ENCODE measurements around the gene DISP3.

Gene DISP3

GRCh38 chr1:11531943-11532342 is 53.0 kb downstream of the DISP3 start:
- no peaks in the 10 kb centered on the region for H3K9me2 ChIP-seq (ENCODE audit: low read depth, low read length)
- TF ChIP-seq EZH2 (IDR thresholded peaks at IDR 0.05; ENCODE audit: borderline replicate concordance, low read length) (no peak), CTCF (IDR thresholded peaks at IDR 0.05; ENCODE audit: low read length) (no peak)
- no peaks in the 10 kb centered on the region for H4K20me1 ChIP-seq (ENCODE audit: insufficient read depth, low read length)
- no peak overlapping the region for H3K9ac ChIP-seq (ENCODE audit: low read length)
- H3K79me2 ChIP-seq (ENCODE audit: insufficient read depth, low read length) = no peaks in the 10 kb centered on the region
- no peak overlapping the region for H3K4me3 ChIP-seq (ENCODE audit: low read depth, low read length, poor library complexity, severe bottlenecking)
- no peaks in the 10 kb centered on the region for H3K27me3 ChIP-seq (ENCODE audit: insufficient read depth, low read length)
- no peaks in the 10 kb centered on the region for H3K36me3 ChIP-seq (ENCODE audit: insufficient read depth, low read length)
- no peak overlapping the region for H2AFZ ChIP-seq (ENCODE audit: low read length)
- H3F3A ChIP-seq (ENCODE audit: insufficient read depth, low read length) = no peaks in the 10 kb centered on the region
- no peaks in the 10 kb centered on the region for H3K4me1 ChIP-seq (ENCODE audit: insufficient read depth, low read length, severe bottlenecking)
- H3K9me3 ChIP-seq (ENCODE audit: low read length) = no peaks in the 10 kb centered on the region
- H3K27ac ChIP-seq (ENCODE audit: low read depth, low read length, poor library complexity, severe bottlenecking) = no peak overlapping the region
- H3K4me2 ChIP-seq (ENCODE audit: low read length) = no peak overlapping the region

GRCh38 chr1:11533790-11534787 is 55.1 kb downstream of the DISP3 start:
- Histone ChIP-seq H4K20me1 (ENCODE audit: insufficient read depth, low read length) (no peaks in the 10 kb centered on the region), H3K36me3 (ENCODE audit: insufficient read depth, low read length) (no peaks in the 10 kb centered on the region), H3K79me2 (ENCODE audit: insufficient read depth, low read length) (no peaks in the 10 kb centered on the region), H3F3A (ENCODE audit: insufficient read depth, low read length) (no peaks in the 10 kb centered on the region), H3K4me2 (ENCODE audit: low read length) (no peak overlapping the region), H3K9ac (ENCODE audit: low read length) (no peak overlapping the region), H3K9me2 (ENCODE audit: low read depth, low read length) (no peaks in the 10 kb centered on the region), H3K4me1 (ENCODE audit: insufficient read depth, low read length, severe bottlenecking) (no peaks in the 10 kb centered on the region), H3K4me3 (ENCODE audit: low read depth, low read length, poor library complexity, severe bottlenecking) (no peak overlapping the region), H3K27me3 (ENCODE audit: insufficient read depth, low read length) (peaks cover 10% of the 10 kb centered on the region; the same call in 1 of the 2 replicates), H3K9me3 (ENCODE audit: low read length) (no peaks in the 10 kb centered on the region), H2AFZ (ENCODE audit: low read length) (no peak overlapping the region), H3K27ac (ENCODE audit: low read depth, low read length, poor library complexity, severe bottlenecking) (no peak overlapping the region)
- TF ChIP-seq CTCF (IDR thresholded peaks at IDR 0.05; ENCODE audit: low read length) = no peak
- no peak for TF ChIP-seq EZH2 (IDR thresholded peaks at IDR 0.05; ENCODE audit: borderline replicate concordance, low read length)

GRCh38 chr1:11534846-11535245 is 55.9 kb downstream of the DISP3 start:
- Histone ChIP-seq H3K36me3 (ENCODE audit: insufficient read depth, low read length) (no peaks in the 10 kb centered on the region), H3K4me2 (ENCODE audit: low read length) (no peak overlapping the region), H3K4me1 (ENCODE audit: insufficient read depth, low read length, severe bottlenecking) (no peaks in the 10 kb centered on the region), H3K9me2 (ENCODE audit: low read depth, low read length) (no peaks in the 10 kb centered on the region), H3K9ac (ENCODE audit: low read length) (no peak overlapping the region), H3K9me3 (ENCODE audit: low read length) (no peaks in the 10 kb centered on the region), H3K4me3 (ENCODE audit: low read depth, low read length, poor library complexity, severe bottlenecking) (no peak overlapping the region), H3K79me2 (ENCODE audit: insufficient read depth, low read length) (no peaks in the 10 kb centered on the region), H4K20me1 (ENCODE audit: insufficient read depth, low read length) (no peaks in the 10 kb centered on the region), H3K27ac (ENCODE audit: low read depth, low read length, poor library complexity, severe bottlenecking) (no peak overlapping the region), H2AFZ (ENCODE audit: low read length) (no peak overlapping the region), H3F3A (ENCODE audit: insufficient read depth, low read length) (no peaks in the 10 kb centered on the region), H3K27me3 (ENCODE audit: insufficient read depth, low read length) (peaks cover 10% of the 10 kb centered on the region; the same call in 1 of the 2 replicates)
- TF ChIP-seq EZH2 (IDR thresholded peaks at IDR 0.05; ENCODE audit: borderline replicate concordance, low read length) = no peak

Data from OCI-LY1 (cell line).